HL-60 (cell line): ENCODE data around the gene ADAMTS3.

Experiments
- DNase-seq, 2 experiments: peaks; one replicate each; pipeline ENCODE4 v3.0.0-alpha.2; 2010 to 2020; ENCODE audit warnings: low read depth in 1 of 2, low spot score in 1 of 2
- H3K27ac ChIP-seq: fragments of 250-450 bp; sonication (Bioruptor Pico); replicated peaks from 2 replicates; pipeline ENCODE4 v1.5.1; 2020; ENCODE audit warnings: mild to moderate bottlenecking, moderate library complexity
- H3K27me3 ChIP-seq: fragments of 250-450 bp; sonication (Bioruptor Pico); 2 replicates; pipeline ENCODE4 v1.5.1; 2021; ENCODE audit warnings: mild to moderate bottlenecking, moderate library complexity; ENCODE audit not compliant: insufficient read depth, poor library complexity, severe bottlenecking
- H3K4me3 ChIP-seq: replicated peaks from 2 replicates; pipeline ENCODE4 v1.5.1; 2011; ENCODE audit warnings: mild to moderate bottlenecking, control low read depth, low read length; ENCODE audit not compliant: insufficient read depth
- CTCF ChIP-seq: IDR thresholded peaks from one replicate; pipeline ENCODE4 v1.5.1; 2011; ENCODE audit warnings: low read length, control low read depth, inconsistent platforms; ENCODE audit not compliant: insufficient read depth
- GABPA ChIP-seq: IDR thresholded peaks from 2 replicates; pipeline ENCODE4 v1.6.1; 2012; ENCODE audit warnings: low read depth
- POLR2AphosphoS5 ChIP-seq: IDR thresholded peaks from 2 replicates; pipeline ENCODE4 v1.6.1; 2012; ENCODE audit warnings: low read depth
- REST ChIP-seq: IDR thresholded peaks from 2 replicates; pipeline ENCODE4 v1.6.1; 2012; ENCODE audit warnings: low read depth; ENCODE audit not compliant: insufficient replicate concordance
- SPI1 ChIP-seq: IDR thresholded peaks from 2 replicates; pipeline ENCODE4 v1.6.1; 2012; ENCODE audit warnings: low read depth, mild to moderate bottlenecking, borderline replicate concordance

The ADAMTS3 gene

GRCh38 chr4:72351521-72351920, 217.5 kb downstream of the ADAMTS3 start:
- no peak for TF ChIP-seq REST
- TF ChIP-seq POLR2AphosphoS5, result no peak
- TF ChIP-seq GABPA, result no peak
- TF ChIP-seq SPI1, result no peak
- no peak for TF ChIP-seq CTCF
- no peak overlapping the region for H3K4me3 ChIP-seq
- H3K27ac ChIP-seq, result no peak overlapping the region
- DNase-seq, result no peak
- no peaks in the 10 kb centered on the region for H3K27me3 ChIP-seq

GRCh38 chr4:72348701-72349100, 220.3 kb downstream of the ADAMTS3 start:
- H3K27me3 ChIP-seq, result no peaks in the 10 kb centered on the region
- TF ChIP-seq CTCF (no peak), GABPA (no peak), REST (no peak), POLR2AphosphoS5 (no peak), SPI1 (no peak)
- H3K27ac ChIP-seq, result no peak overlapping the region
- DNase-seq, result no peak
- no peak overlapping the region for H3K4me3 ChIP-seq

- Histone ChIP-seq H3K27me3 (no peaks in the 10 kb centered on the region), H3K4me3 (no peak overlapping the region), H3K27ac (no peak overlapping the region)
- TF ChIP-seq CTCF (no peak), POLR2AphosphoS5 (no peak), REST (no peak), GABPA (no peak), SPI1 (no peak)
- no peak for DNase-seq
Observed at GRCh38 chr4:72344418-72344817, 224.6 kb downstream of the ADAMTS3 start.
